Measurements from ENCODE around the gene HSF5.

The HSF5 gene

GRCh38 chr17:58385359-58385899 lies 102.8 kb downstream of the HSF5 start:
- DNase-seq (ENCODE audit: low read depth in 3 of 3), result no peak

- DNase-seq (ENCODE audit: low read depth in 3 of 3), result no peak
Observed at GRCh38 chr17:58384897-58385296, 103.3 kb downstream of the HSF5 start.

GRCh38 chr17:58383892-58384462 lies 104.2 kb downstream of the HSF5 start:
- no peak for DNase-seq (ENCODE audit: low read depth in 3 of 3)

GRCh38 chr17:58382872-58383242 lies 105.4 kb downstream of the HSF5 start:
- DNase-seq (ENCODE audit: low read depth in 3 of 3), result no peak

GRCh38 chr17:58382108-58382871 lies 105.9 kb downstream of the HSF5 start:
- DNase-seq (ENCODE audit: low read depth in 3 of 3), result no peak

- no peak for DNase-seq (ENCODE audit: low read depth in 3 of 3)
Observed at GRCh38 chr17:58381124-58382035, 106.8 kb downstream of the HSF5 start.

- no peak for DNase-seq (ENCODE audit: low read depth in 3 of 3)
Observed at GRCh38 chr17:58380207-58381123, 107.7 kb downstream of the HSF5 start.

- DNase-seq (ENCODE audit: low read depth in 3 of 3), result no peak
Observed at GRCh38 chr17:58379511-58379824, 108.7 kb downstream of the HSF5 start.

GRCh38 chr17:58378733-58379510 lies 109.3 kb downstream of the HSF5 start:
- DNase-seq (ENCODE audit: low read depth in 3 of 3), result no peak

- no peak for DNase-seq (ENCODE audit: low read depth in 3 of 3)
Observed at GRCh38 chr17:58377661-58378060, 110.5 kb downstream of the HSF5 start.

- DNase-seq (ENCODE audit: low read depth in 3 of 3), result no peak
Observed at GRCh38 chr17:58377093-58377601, 111.1 kb downstream of the HSF5 start.

GRCh38 chr17:58376472-58377000 lies 111.7 kb downstream of the HSF5 start:
- no peak for DNase-seq (ENCODE audit: low read depth in 3 of 3)

- DNase-seq (ENCODE audit: low read depth in 3 of 3), result no peak
Observed at GRCh38 chr17:58375811-58376210, 112.4 kb downstream of the HSF5 start.

- DNase-seq (ENCODE audit: low read depth in 3 of 3), result no peak
Observed at GRCh38 chr17:58375256-58375655, 113.0 kb downstream of the HSF5 start.

- no peak for DNase-seq (ENCODE audit: low read depth in 3 of 3)
Observed at GRCh38 chr17:58373923-58374322, 114.3 kb downstream of the HSF5 start.

- no peak for DNase-seq (ENCODE audit: low read depth in 3 of 3)
Observed at GRCh38 chr17:58373003-58373402, 115.2 kb downstream of the HSF5 start.

GRCh38 chr17:58371300-58371950 lies 116.8 kb downstream of the HSF5 start:
- DNase-seq (ENCODE audit: low read depth in 3 of 3), result no peak

GRCh38 chr17:58370716-58371115 lies 117.5 kb downstream of the HSF5 start:
- no peak for DNase-seq (ENCODE audit: low read depth in 3 of 3)

- no peak for DNase-seq (ENCODE audit: low read depth in 3 of 3)
Observed at GRCh38 chr17:58370309-58370708, 117.9 kb downstream of the HSF5 start.

Measured in stimulated activated CD4-positive, alpha-beta T cell treated with anti-CD3 and anti-CD28 coated beads, TNF-alpha, amount 100 ng/mL, for 4 hours (primary cell).